HG02623 (cell line): Measurements from ENCODE around the gene GOLGA8N.
"Not testable (repeated sequence)": the region's sequence is repeated elsewhere in the genome, so short reads cannot be mapped to it uniquely, and the experiment has no call there.

ENCODE experiments used
- ATAC-seq: cut with Tn5 transposase; IDR thresholded peaks from one replicate; pipeline ENCODE4 v1.9.1; 2021; ENCODE audit warnings: moderate library complexity; ENCODE audit not compliant: unreplicated experiment

GOLGA8N gene

GRCh38 chr15:32593151-32593550, at the start of gene GOLGA8N:
TSS of gene GOLGA8N (plus strand) at chr15:32593456.
- ATAC-seq: not testable (repeated sequence)

GRCh38 chr15:32543456-32543855, 49.8 kb upstream of the GOLGA8N start:
- ATAC-seq: not testable (repeated sequence)

- not testable (repeated sequence) for ATAC-seq
These were observed 48.1 kb upstream of the GOLGA8N start for GRCh38 chr15:32545129-32545528.

- not testable (repeated sequence) for ATAC-seq
These were observed 38.7 kb upstream of the GOLGA8N start for GRCh38 chr15:32554587-32554986.

- not testable (repeated sequence) for ATAC-seq
These were observed 31.1 kb upstream of the GOLGA8N start for GRCh38 chr15:32562198-32562597.

GRCh38 chr15:32568988-32569387, 24.3 kb upstream of the GOLGA8N start:
- not testable (repeated sequence) for ATAC-seq

- not testable (repeated sequence) for ATAC-seq
These were observed 14.8 kb upstream of the GOLGA8N start for GRCh38 chr15:32578482-32578881.

- not testable (repeated sequence) for ATAC-seq
These were observed 7.4 kb upstream of the GOLGA8N start for GRCh38 chr15:32585844-32586243.

- not testable (repeated sequence) for ATAC-seq
These were observed 16.3 kb downstream of the GOLGA8N start for GRCh38 chr15:32609518-32609917.

- not testable (repeated sequence) for ATAC-seq
These were observed 17.5 kb downstream of the GOLGA8N start for GRCh38 chr15:32610719-32611118.

GRCh38 chr15:32614712-32615050, 21.4 kb downstream of the GOLGA8N start:
- ATAC-seq: peak; percentile 10

- peak; percentile 63 for ATAC-seq
These were observed 22.0 kb downstream of the GOLGA8N start, which contains the start of gene ARHGAP11A for GRCh38 chr15:32615051-32615870. TSS of gene ARHGAP11A (plus strand) at chr15:32615504. CDS start at chr15:32616212, 708 bp downstream.

GRCh38 chr15:32615871-32616426, 22.7 kb downstream of the GOLGA8N start:
- ATAC-seq: not testable (repeated sequence)

- ATAC-seq: no peak
These were observed 43.2 kb downstream of the GOLGA8N start for GRCh38 chr15:32636410-32636809.

GRCh38 chr15:32636908-32637567, 43.8 kb downstream of the GOLGA8N start:
- ATAC-seq: no peak

GRCh38 chr15:32637704-32638103, 44.4 kb downstream of the GOLGA8N start:
- ATAC-seq: no peak

- no peak for ATAC-seq
These were observed 48.3 kb downstream of the GOLGA8N start, which contains the start of gene SCG5 for GRCh38 chr15:32641517-32642059. TSS of gene SCG5 (plus strand) at chr15:32641710. CDS start at chr15:32643593, 1,883 bp downstream.

- ATAC-seq: no peak
These were observed 49.6 kb downstream of the GOLGA8N start for GRCh38 chr15:32642667-32643435.

GRCh38 chr15:32643907-32644445, 50.7 kb downstream of the GOLGA8N start:
- ATAC-seq: no peak

- ATAC-seq: no peak
These were observed 53.0 kb downstream of the GOLGA8N start for GRCh38 chr15:32646291-32646690.
